Measurements from ENCODE around the gene GPC6. TPM values are rescaled to one million over a fixed set of nuclear protein-coding genes. Genes with fewer than 3 reads are reported as not detected.

The GPC6 gene
- polyA plus RNA-seq, 1 of the 3 experiments (the other 2 are of a cell fraction), result 6.7 TPM

GRCh38 chr13:93266681-93267080 lies 40.1 kb downstream of the GPC6 start:
- DNase-seq, result no peak
- no peak overlapping the region for H3K9ac ChIP-seq
- H3K27me3 ChIP-seq (ENCODE audit: insufficient read depth), result no peaks in the 10 kb centered on the region
- 83% methylated on average over 1 of the region's 1 CpG for WGBS (ENCODE audit: low lambda C conversion rate)
- H2AFZ ChIP-seq (ENCODE audit: low read depth), result no peak overlapping the region
- H3K9me3 ChIP-seq, result no peaks in the 10 kb centered on the region
- peaks cover 11% of the 10 kb centered on the region for H3F3A ChIP-seq (replicated peaks; ENCODE audit: insufficient read depth)
- H3K27ac ChIP-seq (ENCODE audit: low read depth in 2 of 2, low read length in 1 of 2), result no peak overlapping the region
- H3K9me2 ChIP-seq, result no peaks in the 10 kb centered on the region
- ChIA-PET POLR2A (no interaction called here), CTCF (interaction anchor here (3.0 kb wide), 1 partner anchor 17 kb away, joined by 7 read pairs; no protein-coding TSS in a partner anchor)
- H4K20me1 ChIP-seq (ENCODE audit: insufficient read depth), result no peaks in the 10 kb centered on the region
- H3K4me2 ChIP-seq, result no peak overlapping the region
- H3K4me1 ChIP-seq (ENCODE audit: control insufficient read depth in 1 of 2, insufficient read depth in 2 of 2, low read depth in 1 of 2, low read length in 1 of 2), result peaks cover 8 to 27% of the 10 kb centered on the region in 2 experiments; a peak in 3 of 4 replicates
- no peak overlapping the region for H3K4me3 ChIP-seq (ENCODE audit: low read depth in 2 of 2, low read length in 1 of 2)
- no peaks in the 10 kb centered on the region for H3K36me3 ChIP-seq (replicated peaks in 1 of 2; ENCODE audit: control insufficient read depth in 1 of 2, insufficient read depth in 2 of 2, low read length in 1 of 2)
- TF ChIP-seq POLR2AphosphoS5 (IDR thresholded peaks at IDR 0.05; ENCODE audit: low read depth, low read length) (no peak), TCF12 (IDR thresholded peaks at IDR 0.05) (no peak), SMC3 (IDR thresholded peaks at IDR 0.05; ENCODE audit: low read depth, low read length) (no peak), JUND (IDR thresholded peaks at IDR 0.05) (no peak), TAF1 (IDR thresholded peaks at IDR 0.05; ENCODE audit: borderline replicate concordance, low read depth, low read length) (no peak), USF2 (IDR thresholded peaks at IDR 0.05; ENCODE audit: borderline replicate concordance, low read depth, low read length) (no peak), FOXJ3 (CRISPR knock-in tag; IDR thresholded peaks at IDR 0.05) (no peak), USF1 (IDR thresholded peaks at IDR 0.05; ENCODE audit: borderline replicate concordance, low read depth) (no peak), RXRA (IDR thresholded peaks at IDR 0.05; ENCODE audit: borderline replicate concordance, low read depth) (no peak), CTCF (IDR thresholded peaks at IDR 0.05) (no peak), IRF3 (IDR thresholded peaks at IDR 0.05; ENCODE audit: low read depth, low read length) (no peak), RCOR1 (IDR thresholded peaks at IDR 0.05; ENCODE audit: low read length) (no peak), MXI1 (IDR thresholded peaks at IDR 0.05; ENCODE audit: low read depth, low read length) (no peak), MAX (IDR thresholded peaks at IDR 0.05; ENCODE audit: low read depth) (no peak)
- no peaks in the 10 kb centered on the region for H3K79me2 ChIP-seq (ENCODE audit: insufficient read depth)
